Adrenal gland (tissue), 5 donors: Measurements from ENCODE around the gene TTYH2.

Experiments used
- CTCF ChIP-seq, 6 experiments: fragments of 450-650 bp in 4 of 6; fragments of 200-600 bp in 2 of 6; sonication (generic) in 1 of 6; IDR thresholded peaks; 1 replicate in 5 of 6; 2 replicates in 1 of 6; pipeline versions ENCODE4 v1.5.1 to v1.8.0; 2016 to 2021; ENCODE audit warnings: antibody characterized with exemption in 6 of 6, mild to moderate bottlenecking in 2 of 6, moderate library complexity in 1 of 6
- POLR2A ChIP-seq, 2 donors: fragments of 450-650 bp; IDR thresholded peaks; one replicate each; pipeline ENCODE4 v1.6.1; 2017; ENCODE audit warnings: antibody characterized with exemption in 2 of 2, mild to moderate bottlenecking in 2 of 2, moderate library complexity in 1 of 2
- donor health status: DM: no; HTN: no; CAD: no.

DNA sequence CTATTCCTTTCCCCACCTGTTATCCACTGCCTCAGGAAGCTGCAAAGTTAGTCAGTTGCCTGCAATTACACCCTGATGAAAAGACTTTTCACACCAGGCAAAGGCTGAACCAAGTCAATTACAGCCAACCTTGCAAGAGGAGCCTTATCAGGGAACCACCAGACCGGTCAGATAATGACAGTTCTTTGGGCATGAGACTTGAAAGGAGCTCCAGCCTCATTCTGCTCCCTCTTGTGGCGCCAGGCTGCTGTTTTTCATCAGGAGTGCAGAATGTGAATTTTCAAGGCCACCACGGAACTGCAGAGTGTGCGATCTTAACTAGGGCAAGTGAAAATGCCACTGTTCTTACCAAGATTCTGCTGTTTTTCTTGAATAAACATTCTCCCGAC, 83.2 kb downstream of the TTYH2 start:
- TF ChIP-seq POLR2A (IDR thresholded peaks at IDR 0.05) (peak in 1 of 2 donors; percentile 29), CTCF (IDR thresholded peaks at IDR 0.05) (peak; percentile 54 to 86 (median 78))
